SH-SY5Y (cell line): ENCODE measurements around the gene OSBPL3.

Experiments used
- GATA2 ChIP-seq: IDR thresholded peaks from 2 replicates; pipeline ENCODE4 v1.6.1; 2011; ENCODE audit warnings: mild to moderate bottlenecking, low read depth, low read length
- GATA3 ChIP-seq: IDR thresholded peaks from 2 replicates; pipeline ENCODE4 v1.6.1; 2011; ENCODE audit warnings: low read depth, mild to moderate bottlenecking, low read length, moderate library complexity

DNA sequence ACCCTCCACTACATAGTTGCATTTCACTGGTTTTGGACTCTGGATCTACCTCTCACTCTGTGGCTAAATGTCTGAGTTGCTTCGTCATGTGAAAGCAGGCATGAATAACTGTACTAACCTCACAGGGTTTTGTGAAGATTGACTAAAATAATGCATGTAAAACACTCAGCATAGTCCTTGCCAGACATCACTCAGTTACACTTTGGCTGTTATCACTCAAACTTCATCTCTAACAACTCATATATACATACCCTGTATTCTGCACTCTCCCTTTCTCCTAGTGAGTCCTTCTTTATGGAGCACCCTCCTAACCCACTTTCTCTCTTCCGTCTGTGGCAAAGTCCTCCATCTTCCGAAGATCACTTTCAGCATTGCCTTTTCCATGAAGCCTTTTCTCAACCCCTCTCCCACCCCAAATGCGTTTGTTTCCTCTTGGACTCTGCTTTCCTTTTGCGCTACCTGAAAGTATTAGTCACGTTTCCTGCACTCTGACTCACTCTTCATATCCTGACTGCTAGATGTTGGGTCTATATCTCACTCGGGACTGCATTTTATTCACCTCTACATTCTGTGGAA lies 72.6 kb downstream of the OSBPL3 start:
- no peak for TF ChIP-seq GATA3
- no peak for TF ChIP-seq GATA2
